GM18861 (cell line): Measurements from ENCODE around the gene FLNC.

Experiments
- ATAC-seq: cut with Tn5 transposase; IDR thresholded peaks from one replicate; pipeline ENCODE4 v1.9.1; 2021; ENCODE audit not compliant: unreplicated experiment

FLNC gene

GRCh38 chr7:128801667-128802418 is 28.4 kb upstream of the FLNC start:
- no peak for ATAC-seq

GRCh38 chr7:128804484-128804883 is 25.7 kb upstream of the FLNC start:
- no peak for ATAC-seq

GRCh38 chr7:128805225-128805624 is 25.0 kb upstream of the FLNC start:
- ATAC-seq: no peak

- ATAC-seq: no peak
Observed at GRCh38 chr7:128807191-128807590, 23.0 kb upstream of the FLNC start.

GRCh38 chr7:128809363-128809762 is 20.8 kb upstream of the FLNC start:
- no peak for ATAC-seq

- no peak for ATAC-seq
Observed at GRCh38 chr7:128810473-128810872, 19.7 kb upstream of the FLNC start.

GRCh38 chr7:128810997-128811396 is 19.2 kb upstream of the FLNC start:
- ATAC-seq: no peak

- no peak for ATAC-seq
Observed at GRCh38 chr7:128811631-128812430, 18.4 kb upstream of the FLNC start.

- ATAC-seq: no peak
Observed at GRCh38 chr7:128812514-128813168, 17.6 kb upstream of the FLNC start.

GRCh38 chr7:128814499-128814898 is 15.7 kb upstream of the FLNC start:
- no peak for ATAC-seq

GRCh38 chr7:128815289-128815942 is 14.8 kb upstream of the FLNC start:
- no peak for ATAC-seq

GRCh38 chr7:128818694-128819093 is 11.5 kb upstream of the FLNC start:
- ATAC-seq: no peak

GRCh38 chr7:128821724-128822123 is 8.5 kb upstream of the FLNC start:
- ATAC-seq: no peak

GRCh38 chr7:128826512-128826911 is 3.7 kb upstream of the FLNC start:
- ATAC-seq: no peak

- ATAC-seq: no peak
Observed at GRCh38 chr7:128826916-128827247, 3.3 kb upstream of the FLNC start.

GRCh38 chr7:128827248-128827958 is 2.8 kb upstream of the FLNC start:
- ATAC-seq: no peak

- ATAC-seq: no peak
Observed at GRCh38 chr7:128827971-128828711, 2.1 kb upstream of the FLNC start.

GRCh38 chr7:128829391-128830166 is 627 bp upstream of the FLNC start:
- no peak for ATAC-seq
